H1 (cell line): ENCODE measurements around the gene PPP2R2B. TPM values are rescaled to one million over a fixed set of nuclear protein-coding genes. Genes with fewer than 3 reads are reported as not detected.

ENCODE experiments used
- CHD7 ChIP-seq: fragments of 300-600 bp; sonication (generic); IDR thresholded peaks from 2 replicates; pipeline ENCODE4 v1.7.1; 2012; ENCODE audit warnings: low read length, moderate library complexity, mild to moderate bottlenecking, inconsistent platforms; ENCODE audit not compliant: insufficient replicate concordance
- polyA plus RNA-seq, 7 experiments: library from polyadenylated mRNA; depleted of rRNA in 3 of 7; stranded (reverse) in 5 of 7; unstranded in 2 of 7; fragments of >200 nt in 5 of 7; fragments of 200-250 nt in 2 of 7; gene quantifications; 1 replicate in 5 of 7; 2 replicates in 1 of 7; 4 replicates in 1 of 7; pipeline versions ENCODE4 v1.2.1 to v1.2.3, GENCODE V29; 2011 to 2013; ENCODE audit warnings: missing spikeins in 2 of 7, mixed read lengths in 2 of 7
- total RNA-seq: library from RNA; stranded (reverse); fragmentation: NEBNext Ultra II Directional; extraction: Animal tissue kit (Norgen Biotek cat#: 25700); gene quantifications from 2 replicates; pipeline ENCODE4 v1.2.1, GENCODE V29; 2021

PPP2R2B gene
- total and polyA plus RNA-seq, 2 of the 8 experiments (the other 6 are each of a cell fraction or from before 2014, with no cell fraction given) = 21.1 to 37.1 TPM

GRCh38 chr5:146734936-146735577, 143.5 kb downstream of the PPP2R2B start (continued):
- no peak for TF ChIP-seq CHD7
